Ramos (cell line): Measurements from ENCODE around the gene IFNL4.

Experiments
- in situ Hi-C: fragments of 300-500 bp; cut with MboI; formaldehyde crosslinking; loops from one replicate; pipeline ENCODE4 v1.14.3; 2022; ENCODE audit warnings: low sequenced_read_pairs; ENCODE audit not compliant: unreplicated experiment

The IFNL4 gene

GRCh38 chr19:39200066-39200802 is 48.4 kb downstream of the IFNL4 start:
- in situ Hi-C loops: loop anchor here (25.0 kb wide), 1 partner anchor 337 kb away; the partner anchor contains the start of genes EID2 and EID2B

DNA sequence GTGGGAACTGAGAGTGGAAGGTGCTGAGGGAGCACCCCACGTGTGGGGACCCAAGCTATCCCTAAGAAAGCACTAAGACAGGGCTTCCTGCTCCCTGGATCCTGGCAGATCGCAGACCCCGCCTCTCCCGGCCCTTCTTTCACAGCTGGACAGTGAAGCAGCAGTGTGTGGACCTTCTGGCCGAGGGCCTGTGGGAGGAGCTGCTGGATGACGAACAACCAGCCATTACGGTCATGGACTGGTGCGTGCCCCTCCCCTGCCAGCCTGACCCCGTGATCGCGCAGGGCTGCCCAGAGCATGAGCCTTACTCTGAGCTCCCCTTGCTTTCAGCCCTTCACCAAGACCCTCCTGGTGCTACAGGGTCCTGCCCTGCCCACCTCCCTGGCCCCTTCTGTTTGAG is 49.6 kb downstream of the IFNL4 start:
- in situ Hi-C loops: no loop called here

- in situ Hi-C loops: no loop called here
Observed at GRCh38 chr19:39197808-39198207, 50.8 kb downstream of the IFNL4 start.

DNA sequence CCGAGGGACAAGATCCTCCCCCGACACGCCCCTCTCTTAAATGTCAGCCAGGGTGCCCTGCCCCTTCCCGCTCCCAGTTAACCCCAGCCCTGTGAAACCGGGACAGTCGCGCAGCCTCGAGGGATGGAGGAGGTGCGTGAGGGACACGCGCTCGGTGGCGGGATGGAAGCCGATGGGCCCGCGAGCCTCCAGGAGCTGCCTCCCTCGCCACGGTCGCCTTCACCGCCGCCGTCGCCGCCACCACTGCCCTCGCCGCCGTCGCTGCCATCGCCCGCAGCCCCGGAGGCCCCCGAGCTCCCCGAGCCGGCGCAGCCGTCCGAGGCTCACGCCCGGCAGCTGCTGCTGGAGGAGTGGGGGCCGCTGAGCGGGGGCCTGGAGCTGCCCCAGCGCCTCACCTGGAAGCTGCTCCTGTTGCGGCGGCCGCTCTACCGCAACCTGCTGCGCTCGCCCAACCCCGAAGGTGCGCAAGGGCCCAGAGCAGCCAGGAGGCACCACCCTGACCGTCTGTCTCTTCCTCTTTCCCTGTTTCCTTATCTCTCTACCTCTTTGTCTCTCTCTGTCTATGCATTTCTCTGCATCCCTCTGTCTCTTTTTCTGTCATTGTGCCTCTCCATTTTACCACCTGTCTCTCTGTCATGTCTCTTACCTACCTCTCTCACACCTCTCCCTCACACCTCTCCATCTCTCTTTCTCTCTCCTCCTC is 51.6 kb downstream of the IFNL4 start, which contains the start of gene NCCRP1:
NCCRP1 (plus strand) TSS at position 105 of the 703 bp plus-strand sequence; CDS start at position 124, 19 bp downstream.
- in situ Hi-C loops: no loop called here

DNA sequence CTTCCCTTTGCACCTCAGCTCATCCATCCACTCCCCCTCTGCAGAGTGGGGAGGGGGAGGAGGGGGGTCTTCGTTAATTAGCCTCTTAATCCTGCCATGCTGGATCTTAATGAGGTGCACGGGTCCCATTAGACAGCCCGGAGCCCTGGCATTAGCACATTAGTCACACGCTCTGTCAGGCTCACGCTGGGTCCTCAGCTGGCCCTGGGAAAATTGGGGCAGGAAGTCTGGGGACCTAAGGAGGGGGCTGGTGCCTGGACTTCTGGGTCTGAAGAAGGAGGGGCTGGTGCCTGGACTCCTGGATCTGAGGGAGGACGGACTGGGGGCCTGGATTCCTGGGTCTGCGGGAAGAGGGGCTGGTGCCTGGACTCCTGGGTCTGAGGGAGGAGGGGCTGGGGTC is 52.3 kb downstream of the IFNL4 start:
- in situ Hi-C loops: no loop called here
